NCI-H2171 treated with DMSO at 0.1 percent for 48 hours (cell line): ENCODE results near the gene SNX21.
"Not testable (repeated sequence)": the region's sequence is repeated elsewhere in the genome, so short reads cannot be mapped to it uniquely, and the experiment has no call there.

Experiments
- DNase-seq: peaks from one replicate; lab custom pipeline; 2025; lab: John Stamatoyannopoulos, UW

The SNX21 gene

GRCh38 chr20:45823949-45824835, 9.4 kb upstream of the SNX21 start:
- DNase-seq: no peak

- peak; percentile 86 for DNase-seq
Measured at GRCh38 chr20:45826381-45827019, 7.1 kb upstream of the SNX21 start.

GRCh38 chr20:45827030-45827652, 6.5 kb upstream of the SNX21 start, which contains the start of gene TNNC2:
Gene TNNC2 (minus strand): TSS chr20:45827312. CDS start chr20:45827248, 64 bp downstream.
- no peak for DNase-seq

- DNase-seq: no peak
Measured at GRCh38 chr20:45827712-45828111, 5.9 kb upstream of the SNX21 start.

- DNase-seq: no peak
Measured at GRCh38 chr20:45828589-45828988, 5.0 kb upstream of the SNX21 start.

- not testable (repeated sequence) for DNase-seq
Measured at GRCh38 chr20:45829673-45830106, 3.9 kb upstream of the SNX21 start.

- no peak for DNase-seq
Measured at GRCh38 chr20:45832619-45833018, 980 bp upstream of the SNX21 start.

- peak; percentile 66 for DNase-seq
Measured at GRCh38 chr20:45833883-45834796, 541 bp downstream of the SNX21 start.

- DNase-seq: no peak
Measured at GRCh38 chr20:45834797-45835161, 1.2 kb downstream of the SNX21 start.

- DNase-seq: no peak
Measured at GRCh38 chr20:45835329-45835765, 1.7 kb downstream of the SNX21 start.

GRCh38 chr20:45835825-45836224, 2.2 kb downstream of the SNX21 start:
- DNase-seq: no peak

GRCh38 chr20:45836841-45837240, 3.2 kb downstream of the SNX21 start:
- peak; percentile 65 for DNase-seq

- DNase-seq: no peak
Measured at GRCh38 chr20:45840700-45841198, 7.2 kb downstream of the SNX21 start.

- no peak for DNase-seq
Measured at GRCh38 chr20:45841407-45842129, 8.0 kb downstream of the SNX21 start.

GRCh38 chr20:45842169-45842812, 8.7 kb downstream of the SNX21 start:
- no peak for DNase-seq

GRCh38 chr20:45843506-45843905, 9.9 kb downstream of the SNX21 start:
- DNase-seq: no peak

- DNase-seq: no peak
Measured at GRCh38 chr20:45845452-45845851, 11.9 kb downstream of the SNX21 start.

- no peak for DNase-seq
Measured at GRCh38 chr20:45848421-45848820, 14.8 kb downstream of the SNX21 start.

- DNase-seq: no peak
Measured at GRCh38 chr20:45848969-45849582, 15.5 kb downstream of the SNX21 start.

GRCh38 chr20:45850238-45850637, 16.6 kb downstream of the SNX21 start:
- DNase-seq: no peak
